ENCODE data around the gene F12.

DNA sequence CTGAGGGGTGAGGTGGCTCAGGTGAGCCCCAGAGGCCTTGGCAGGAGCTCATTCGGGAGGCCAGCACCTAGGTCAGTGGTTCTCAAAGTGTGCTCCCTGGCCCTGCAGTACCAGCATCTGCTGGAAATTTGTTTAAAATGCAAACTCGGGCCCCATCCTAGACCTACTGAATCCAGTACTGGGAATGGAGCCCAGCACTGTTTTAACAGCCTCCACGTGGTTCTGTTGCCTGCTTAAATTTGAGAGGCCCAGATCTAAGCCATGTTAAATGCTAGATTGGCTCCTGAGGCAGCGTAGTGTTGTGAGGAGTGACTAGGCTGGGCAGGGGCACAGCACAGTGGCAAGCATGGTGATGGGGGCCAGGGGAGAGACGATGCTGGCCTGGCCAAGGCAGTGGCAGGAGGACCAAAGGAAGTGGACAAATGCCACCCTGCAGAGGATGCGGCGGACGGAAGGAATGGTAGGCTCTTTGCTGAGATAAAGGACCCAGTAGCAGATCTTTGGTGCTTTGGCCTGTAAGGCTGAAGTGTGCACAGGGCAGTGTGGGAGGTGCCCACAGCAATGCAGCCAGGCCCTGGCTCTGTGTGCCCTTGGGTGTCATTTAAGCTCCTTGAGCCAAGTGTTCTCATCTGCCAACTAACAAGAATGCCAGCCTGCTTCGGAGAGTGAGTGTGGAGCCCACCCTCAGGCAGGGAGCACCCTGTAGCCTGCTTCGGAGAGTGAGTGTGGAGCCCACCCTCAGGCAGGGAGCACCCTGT is 41.5 kb upstream of the F12 start:
- TF ChIP-seq ELF4 (IDR thresholded peaks at IDR 0.05) (no peak), FOXA1 (IDR thresholded peaks at IDR 0.05) (no peak), FOXM1 (IDR thresholded peaks at IDR 0.05; ENCODE audit: borderline replicate concordance) (no peak), LEF1 (IDR thresholded peaks at IDR 0.05; ENCODE audit: borderline replicate concordance) (no peak)
